Activated CD4-positive, alpha-beta T cell treated with anti-CD3 and anti-CD28 coated beads, Interleukin-2, amount 10 ng/mL, durations not matched to agents 24 days and 14 days (primary cell): ENCODE measurements around the gene PRSS56. TPM values are rescaled to one million over a fixed set of nuclear protein-coding genes. Genes with fewer than 3 reads are reported as not detected.

Source experiments
- DNase-seq: peaks from one replicate; pipeline ENCODE4 v3.0.0; 2022
- H3K27ac Mint-ChIP-seq: one replicate; pipeline ENCODE4 v1.8.0; 2022; ENCODE audit warnings: mild to moderate bottlenecking, mixed read lengths
- H3K27me3 Mint-ChIP-seq: one replicate; pipeline ENCODE4 v1.8.0; 2022; ENCODE audit warnings: mixed read lengths
- H3K36me3 Mint-ChIP-seq: one replicate; pipeline ENCODE4 v1.8.0; 2022; ENCODE audit warnings: low read depth, mild to moderate bottlenecking, mixed read lengths
- H3K4me1 Mint-ChIP-seq: one replicate; pipeline ENCODE4 v1.8.0; 2021; ENCODE audit warnings: mixed read lengths
- H3K4me3 Mint-ChIP-seq: one replicate; pipeline ENCODE4 v1.8.0; 2022; ENCODE audit warnings: mild to moderate bottlenecking, moderate library complexity, mixed read lengths
- H3K9me3 Mint-ChIP-seq: one replicate; pipeline ENCODE4 v1.8.0; 2021; ENCODE audit warnings: mixed read lengths
- intact Hi-C: fragments of 100-400 bp; cut with micrococcal nuclease; formaldehyde crosslinking; loops from one replicate; pipeline ENCODE4 v1.15.1; 2023
- total RNA-seq: library from RNA; stranded (reverse); gene quantifications from 2 replicates; pipeline ENCODE4 v1.2.3, GENCODE V29; 2022

PRSS56 gene
- total RNA-seq, 1 donor from 2014 or later = not detected

GRCh38 chr2:232483311-232483922 is 36.8 kb upstream of the PRSS56 start:
- Mint-ChIP-seq H3K4me1 (peaks cover 4% of the 10 kb centered on the region), H3K27me3 (peaks cover 22% of the 10 kb centered on the region), H3K27ac (no peak overlapping the region), H3K4me3 (no peak overlapping the region), H3K36me3 (no peaks in the 10 kb centered on the region), H3K9me3 (no peaks in the 10 kb centered on the region)
- no peak for DNase-seq
- intact Hi-C loops = loop anchor here (10.0 kb wide), 1 partner anchor 69 kb away; no protein-coding TSS in a partner anchor

GRCh38 chr2:232483923-232484627 is 36.1 kb upstream of the PRSS56 start:
- Mint-ChIP-seq H3K4me1 (peaks cover 4% of the 10 kb centered on the region), H3K27ac (no peak overlapping the region), H3K4me3 (no peak overlapping the region), H3K9me3 (no peaks in the 10 kb centered on the region), H3K27me3 (peaks cover 28% of the 10 kb centered on the region), H3K36me3 (no peaks in the 10 kb centered on the region)
- intact Hi-C loops = loop anchor here (10.0 kb wide), 1 partner anchor 69 kb away; no protein-coding TSS in a partner anchor
- no peak for DNase-seq

GRCh38 chr2:232484628-232485347 is 35.4 kb upstream of the PRSS56 start:
- Mint-ChIP-seq H3K4me1 (peaks cover 4% of the 10 kb centered on the region), H3K36me3 (no peaks in the 10 kb centered on the region), H3K27me3 (peaks cover 34% of the 10 kb centered on the region), H3K27ac (no peak overlapping the region), H3K4me3 (no peak overlapping the region), H3K9me3 (no peaks in the 10 kb centered on the region)
- intact Hi-C loops = loop anchor here (10.0 kb wide), 1 partner anchor 70 kb away; no protein-coding TSS in a partner anchor
- no peak for DNase-seq

- Mint-ChIP-seq H3K27ac (no peak overlapping the region), H3K4me1 (peaks cover 4% of the 10 kb centered on the region), H3K36me3 (no peaks in the 10 kb centered on the region), H3K9me3 (no peaks in the 10 kb centered on the region), H3K4me3 (no peak overlapping the region), H3K27me3 (peaks cover 39% of the 10 kb centered on the region)
- DNase-seq = no peak
- intact Hi-C loops = loop anchor here (10.0 kb wide), 1 partner anchor 71 kb away; no protein-coding TSS in a partner anchor
These were observed 34.8 kb upstream of the PRSS56 start for GRCh38 chr2:232485348-232485756.

DNA sequence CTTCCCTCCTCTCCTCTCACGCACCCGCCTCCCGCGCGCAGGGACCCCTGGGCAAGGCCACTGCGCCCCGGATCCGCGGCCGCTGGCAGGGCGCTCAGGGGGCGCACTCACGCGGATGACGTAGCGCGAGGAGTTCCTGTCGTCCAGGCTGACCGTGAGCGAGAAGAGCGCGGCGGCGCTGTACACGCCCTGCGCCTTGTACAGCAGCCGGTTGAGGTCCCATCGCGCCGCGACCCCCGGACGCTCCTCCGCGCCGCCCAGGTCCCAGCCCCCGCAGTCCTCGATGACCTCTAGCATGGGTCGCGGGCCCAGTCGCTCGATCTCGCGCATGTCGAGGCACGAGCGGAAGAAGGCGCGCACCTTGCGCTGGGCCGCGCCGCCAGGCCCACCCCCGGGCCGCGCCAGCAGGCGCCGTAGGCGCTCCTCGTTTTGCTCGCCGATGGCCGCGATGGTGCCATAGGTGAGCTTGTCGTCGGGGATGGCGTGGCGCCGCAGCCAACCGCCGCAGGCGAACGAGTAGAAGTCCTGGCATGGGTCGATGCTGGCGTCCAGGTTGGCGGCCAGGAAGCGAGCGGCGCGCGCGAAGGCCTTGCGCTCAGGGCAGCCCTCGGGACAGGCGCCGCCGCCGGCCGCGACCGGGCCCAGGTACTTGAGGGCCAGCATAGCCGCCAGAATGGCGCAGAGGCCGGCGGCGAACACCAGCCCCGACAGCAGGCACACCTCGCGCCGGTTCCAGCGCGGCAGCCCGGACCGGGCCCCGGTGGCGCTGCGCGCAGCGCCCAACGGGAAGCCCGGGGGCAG is 34.2 kb upstream of the PRSS56 start:
- Mint-ChIP-seq H3K27me3 (peaks cover 39% of the 10 kb centered on the region), H3K27ac (no peak overlapping the region), H3K4me1 (peaks cover 4% of the 10 kb centered on the region), H3K4me3 (no peak overlapping the region), H3K36me3 (no peaks in the 10 kb centered on the region), H3K9me3 (no peaks in the 10 kb centered on the region)
- intact Hi-C loops = loop anchor here (10.0 kb wide), 1 partner anchor 71 kb away; no protein-coding TSS in a partner anchor
- no peak for DNase-seq

DNA sequence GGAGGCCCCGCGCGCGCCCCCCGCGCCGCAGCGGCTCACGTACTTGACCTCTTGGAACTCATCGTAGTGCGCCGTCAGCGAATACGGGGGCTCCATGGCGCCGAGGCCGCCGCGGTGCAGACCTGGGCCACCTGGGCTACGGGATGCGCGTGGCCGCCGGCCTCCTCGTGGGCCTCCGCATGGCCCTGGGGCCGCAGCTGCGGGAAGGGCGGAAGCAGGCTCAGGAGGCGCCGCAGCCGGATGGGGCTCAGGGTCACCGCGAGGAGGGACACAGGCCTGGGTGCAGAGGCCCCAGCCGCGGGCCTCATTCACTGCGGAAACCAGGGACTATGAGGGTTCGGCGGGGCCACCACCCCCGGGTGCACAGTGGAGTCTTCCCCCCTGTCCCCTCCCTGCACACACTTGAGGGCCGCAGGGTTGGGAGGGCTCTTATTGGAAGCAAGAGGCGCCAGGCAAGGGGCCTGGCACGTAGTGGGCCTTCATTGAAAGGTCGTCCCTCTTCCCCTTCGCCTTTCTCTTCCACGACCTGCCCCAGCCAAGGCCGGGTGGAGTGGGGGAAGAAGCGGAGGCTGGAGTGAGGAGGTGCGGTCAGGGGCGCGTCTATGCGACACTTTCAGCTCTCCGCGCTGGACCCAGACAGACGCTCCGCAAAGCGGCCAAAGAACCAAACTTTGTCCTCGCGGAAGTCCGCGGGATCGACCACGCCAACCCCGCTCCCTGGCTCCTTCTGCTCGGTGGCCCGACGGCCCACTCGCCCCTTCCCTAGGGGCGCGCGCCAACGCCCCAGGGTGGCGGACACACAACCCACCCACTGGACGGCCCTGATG is 33.4 kb upstream of the PRSS56 start:
- Mint-ChIP-seq H3K4me3 (no peak overlapping the region), H3K36me3 (no peaks in the 10 kb centered on the region), H3K27me3 (peaks cover 39% of the 10 kb centered on the region), H3K27ac (no peak overlapping the region), H3K9me3 (no peaks in the 10 kb centered on the region), H3K4me1 (peaks cover 4% of the 10 kb centered on the region)
- no peak for DNase-seq
- intact Hi-C loops = loop anchor here (10.0 kb wide), 1 partner anchor 72 kb away; no protein-coding TSS in a partner anchor

DNA sequence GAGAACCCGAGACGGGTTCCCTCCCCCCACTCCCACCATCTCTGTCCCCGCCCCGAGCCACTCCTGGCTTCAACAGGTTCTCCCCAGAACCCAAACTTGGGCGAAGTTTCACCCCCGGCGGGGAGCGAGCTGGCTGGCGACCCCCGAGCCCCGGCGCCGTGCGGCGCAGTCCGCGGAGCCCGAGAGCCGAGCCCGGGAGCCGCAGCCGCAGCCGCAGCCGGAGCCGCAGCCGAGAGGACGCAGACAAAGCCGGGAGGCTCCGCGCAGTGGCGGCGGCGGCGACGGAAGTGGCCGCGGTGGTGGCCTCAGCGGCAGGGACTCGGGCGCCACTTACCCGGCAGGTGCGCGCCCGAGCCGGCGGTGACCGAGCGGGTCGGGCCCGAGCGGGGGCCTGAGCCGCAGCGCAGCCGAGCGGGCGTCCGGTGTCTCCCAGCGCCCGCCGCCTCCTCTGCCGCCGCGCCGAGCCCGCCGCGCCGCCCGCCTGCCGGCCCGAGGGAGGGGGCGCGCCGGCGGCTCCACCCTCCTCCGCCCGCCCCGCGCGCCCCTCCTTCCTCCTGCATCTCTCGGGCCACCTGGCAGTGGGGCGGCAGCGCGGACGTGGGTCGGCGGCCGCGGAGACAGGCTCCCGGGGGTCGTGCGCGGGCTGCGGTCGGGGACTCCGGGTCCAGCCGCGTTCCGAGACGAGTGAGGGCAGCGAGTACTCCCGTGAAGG is 32.6 kb upstream of the PRSS56 start, which contains the start of gene ECEL1:
Gene ECEL1, minus strand, starts transcription at position 450 of the 712 bp plus-strand sequence. CDS start 1,181 bp downstream, outside the sequence.
- Mint-ChIP-seq H3K9me3 (no peaks in the 10 kb centered on the region), H3K4me1 (peaks cover 4% of the 10 kb centered on the region), H3K27ac (no peak within 1 kb of the TSS), H3K27me3 (peaks cover 39% of the 10 kb centered on the region), H3K4me3 (no peak within 1 kb of the TSS), H3K36me3 (no peaks in the 10 kb centered on the region)
- no peak for DNase-seq
- intact Hi-C loops = loop anchor here (10.0 kb wide), 1 partner anchor 73 kb away; no protein-coding TSS in a partner anchor

- intact Hi-C loops = loop anchor here (10.0 kb wide), 1 partner anchor 73 kb away; no protein-coding TSS in a partner anchor
- Mint-ChIP-seq H3K27me3 (peaks cover 39% of the 10 kb centered on the region), H3K36me3 (no peaks in the 10 kb centered on the region), H3K4me1 (peaks cover 4% of the 10 kb centered on the region), H3K4me3 (no peak overlapping the region), H3K9me3 (no peaks in the 10 kb centered on the region), H3K27ac (no peak overlapping the region)
- DNase-seq = no peak
These were observed 32.0 kb upstream of the PRSS56 start for GRCh38 chr2:232488097-232488711.

DNA sequence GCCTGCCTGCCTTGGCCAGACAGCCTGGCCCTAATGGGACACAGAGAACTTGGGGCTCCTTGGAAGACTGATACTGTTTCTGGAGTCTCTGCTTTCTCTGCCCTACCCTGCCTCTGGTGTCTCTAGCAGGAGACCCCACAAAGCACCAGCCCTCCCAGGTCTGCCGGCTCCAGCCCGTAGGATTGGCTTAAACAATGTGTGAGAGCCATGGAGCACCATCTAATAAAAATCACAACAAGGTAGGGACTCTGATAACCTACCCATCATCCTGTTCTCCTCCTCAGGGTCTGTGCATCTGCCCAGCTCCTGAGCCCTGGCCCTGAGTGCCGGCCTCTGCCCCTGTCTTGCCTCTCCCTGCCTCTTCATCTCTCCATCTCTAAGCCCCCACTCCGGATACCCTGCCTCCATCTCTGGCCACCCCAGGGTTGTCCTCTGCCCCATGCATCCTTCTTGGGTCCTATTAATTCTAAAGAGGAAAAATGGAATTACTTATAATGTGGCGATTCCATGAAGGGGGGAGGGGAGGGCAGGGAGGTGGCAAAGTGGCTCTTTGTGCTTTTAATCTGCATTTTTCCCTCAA is 31.4 kb upstream of the PRSS56 start:
- Mint-ChIP-seq H3K4me1 (peaks cover 4% of the 10 kb centered on the region), H3K27me3 (peaks cover 39% of the 10 kb centered on the region), H3K9me3 (no peaks in the 10 kb centered on the region), H3K27ac (no peak overlapping the region), H3K36me3 (no peaks in the 10 kb centered on the region), H3K4me3 (no peak overlapping the region)
- DNase-seq = no peak
- intact Hi-C loops = loop anchor here (10.0 kb wide), 1 partner anchor 74 kb away; no protein-coding TSS in a partner anchor

DNA sequence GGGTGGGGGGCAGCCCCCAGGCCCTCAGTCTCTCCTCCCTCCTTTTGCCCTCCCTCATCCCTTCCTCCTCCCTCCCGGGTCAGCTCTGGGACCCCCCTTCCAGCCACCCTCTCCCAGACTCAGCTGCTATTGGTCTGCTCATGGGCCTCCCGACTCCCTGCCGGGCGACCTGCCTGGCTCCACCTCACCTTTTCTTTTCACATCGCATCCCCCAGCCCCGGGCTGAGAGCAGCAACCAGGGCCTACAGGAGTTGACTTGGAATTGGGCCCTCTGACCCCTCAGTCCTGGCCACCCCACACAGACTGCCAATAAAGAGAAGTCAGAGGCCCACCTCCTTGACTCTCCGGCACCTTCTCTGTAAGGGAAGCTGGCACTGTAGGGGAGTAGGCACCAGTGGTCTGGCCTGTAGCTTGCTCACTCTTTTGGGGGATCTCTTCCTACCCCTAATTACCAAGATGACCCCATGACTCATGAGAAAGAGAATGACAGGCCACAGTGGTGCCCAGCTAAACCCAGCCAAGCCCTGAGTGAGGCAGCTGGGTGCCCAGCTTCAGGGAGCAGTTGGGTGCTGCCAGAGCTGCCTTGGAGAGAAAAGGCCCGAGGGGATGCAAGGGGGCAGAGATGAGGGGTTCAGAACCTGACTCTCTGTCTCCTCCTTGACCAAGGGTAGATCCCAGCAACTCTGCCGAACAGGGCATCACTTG is 30.5 kb upstream of the PRSS56 start:
- peaks cover 32% of the 10 kb centered on the region for H3K27me3 Mint-ChIP-seq
- peaks cover 4% of the 10 kb centered on the region for H3K4me1 Mint-ChIP-seq
- no peak overlapping the region for H3K4me3 Mint-ChIP-seq
- no peaks in the 10 kb centered on the region for H3K9me3 Mint-ChIP-seq
- intact Hi-C loops = loop anchor here (10.0 kb wide), 1 partner anchor 75 kb away; no protein-coding TSS in a partner anchor
- H3K27ac Mint-ChIP-seq = no peak overlapping the region
- H3K36me3 Mint-ChIP-seq = no peaks in the 10 kb centered on the region
- DNase-seq = no peak
